ENCODE results near the gene WDR5B.
"Not testable (repeated sequence)": the region's sequence is repeated elsewhere in the genome, so short reads cannot be mapped to it uniquely, and the experiment has no call there.

WDR5B gene

DNA sequence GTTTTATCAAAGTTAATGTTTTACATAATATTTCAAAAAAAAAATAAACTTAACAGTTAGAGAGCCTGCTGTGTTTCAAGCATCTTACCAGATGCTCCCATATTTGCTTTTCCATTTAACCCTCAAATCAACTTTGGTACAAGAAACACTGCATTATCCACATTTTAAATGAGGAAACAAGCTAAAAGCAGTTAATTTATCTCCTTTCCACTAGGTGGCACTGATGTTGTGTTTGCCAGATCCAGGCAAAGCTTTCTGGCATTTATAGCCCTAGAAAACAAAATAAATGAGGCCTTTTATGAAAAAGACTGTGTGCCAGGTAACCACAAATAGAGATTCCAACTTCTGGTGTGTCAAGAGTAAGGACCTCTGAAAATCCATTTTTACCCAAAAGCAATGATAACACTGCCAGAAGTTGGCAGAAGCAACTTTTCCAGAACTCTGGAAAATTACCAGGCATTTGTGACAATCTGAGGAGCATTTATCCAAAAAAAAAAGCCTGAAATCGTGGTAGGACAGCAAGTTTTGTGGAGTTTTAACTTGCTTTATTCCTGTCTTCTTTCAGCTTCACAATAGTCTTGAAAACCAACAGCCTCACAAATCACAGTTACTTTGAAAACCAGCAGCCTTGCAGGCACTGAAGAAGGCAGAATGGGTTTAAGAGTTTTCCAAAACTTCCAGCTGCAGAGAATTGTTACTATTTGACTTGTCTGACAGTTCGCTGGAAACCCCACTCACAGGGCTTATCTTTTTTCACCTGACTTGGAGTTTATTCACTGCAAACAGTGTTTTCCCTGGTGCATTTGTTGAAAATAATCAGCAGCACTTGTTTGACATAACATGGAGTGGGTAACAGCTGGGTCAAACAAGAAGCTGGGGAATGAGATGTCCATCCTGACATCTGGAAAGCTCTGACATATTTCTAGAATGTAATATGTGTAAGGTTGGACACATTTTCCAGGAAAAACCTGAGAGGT is 22.7 kb downstream of the WDR5B start:
- Mint-ChIP-seq H3K36me3 (peaks cover 5% of the 10 kb centered on the region), H3K4me3 (no peak overlapping the region), H3K4me1 (peaks cover 45% of the 10 kb centered on the region), H3K27ac (no peak overlapping the region), H3K27me3 (no peaks in the 10 kb centered on the region), H3K9me3 (no peaks in the 10 kb centered on the region)

DNA sequence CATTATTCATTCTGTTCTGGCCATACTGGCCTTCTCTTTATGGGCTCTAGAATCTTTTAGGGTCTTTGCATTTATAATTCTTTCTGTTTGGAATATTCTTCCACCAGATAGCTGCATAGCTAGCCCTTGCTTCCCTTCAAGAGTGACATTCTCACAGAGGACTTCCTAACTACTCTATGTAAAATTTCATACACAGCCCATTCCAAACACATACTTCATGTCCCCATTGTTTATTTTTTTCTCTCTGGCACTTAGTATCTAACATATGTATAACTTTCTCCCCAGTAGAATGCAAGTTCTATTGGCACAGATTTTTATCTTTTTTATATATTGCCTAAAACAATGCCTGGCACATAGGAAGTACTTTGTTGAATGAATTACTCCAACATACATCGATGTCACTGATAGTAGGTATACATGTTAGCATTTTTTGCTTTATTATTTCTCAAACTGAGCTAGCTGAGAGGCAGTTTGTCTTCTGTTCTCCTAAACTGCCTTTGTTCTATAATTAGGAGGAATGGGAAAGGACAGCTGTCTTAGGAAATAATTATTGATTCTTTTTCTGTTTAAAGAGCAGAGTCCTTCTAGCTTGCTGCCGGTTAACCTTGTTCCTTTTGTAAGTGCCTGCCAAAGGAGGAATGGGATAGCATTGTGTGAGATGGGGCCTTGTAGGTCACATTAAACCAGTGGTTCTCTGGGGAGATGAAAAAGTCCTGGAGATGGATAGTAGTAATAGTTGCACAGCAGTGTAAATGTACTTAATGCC is 24.0 kb downstream of the WDR5B start:
- H3K27ac Mint-ChIP-seq, result peak overlapping the region; percentile 41

GRCh38 chr3:122390665-122391064 is 25.2 kb downstream of the WDR5B start:
- Mint-ChIP-seq H3K4me3 (no peak overlapping the region), H3K4me1 (peaks cover 48% of the 10 kb centered on the region), H3K27ac (no peak overlapping the region), H3K27me3 (no peaks in the 10 kb centered on the region), H3K9me3 (no peaks in the 10 kb centered on the region), H3K36me3 (peaks cover 8% of the 10 kb centered on the region)

More for the DNA sequence above, 24.0 kb downstream of the WDR5B start:
- no peaks in the 10 kb centered on the region for H3K27me3 Mint-ChIP-seq
- H3K9me3 Mint-ChIP-seq, result no peaks in the 10 kb centered on the region
- H3K4me1 Mint-ChIP-seq, result peaks cover 50% of the 10 kb centered on the region
- peaks cover 8% of the 10 kb centered on the region for H3K36me3 Mint-ChIP-seq
- H3K4me3 Mint-ChIP-seq, result no peak overlapping the region

DNA sequence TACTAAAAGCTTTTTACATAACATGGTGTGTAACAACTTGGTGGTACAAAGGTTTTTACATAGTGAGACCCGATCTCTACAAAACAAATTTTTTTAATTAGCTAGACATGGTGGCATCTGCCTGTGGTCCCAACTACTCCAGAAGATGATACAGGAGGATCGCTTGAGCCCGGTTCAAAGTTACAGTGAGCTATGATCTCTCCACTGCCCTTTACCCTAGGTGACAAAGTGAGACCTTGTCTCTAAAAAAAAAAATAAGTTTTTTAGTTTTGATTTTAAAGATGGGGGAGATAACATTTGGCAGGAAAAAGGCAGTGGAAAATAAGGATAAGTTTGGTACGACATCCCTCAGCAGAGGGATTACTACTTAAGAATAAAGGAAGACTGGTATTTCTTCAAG is 26.0 kb downstream of the WDR5B start:
- peaks cover 8% of the 10 kb centered on the region for H3K36me3 Mint-ChIP-seq
- peaks cover 47% of the 10 kb centered on the region for H3K4me1 Mint-ChIP-seq
- H3K9me3 Mint-ChIP-seq, result no peaks in the 10 kb centered on the region
- no peak overlapping the region for H3K4me3 Mint-ChIP-seq
- H3K27ac Mint-ChIP-seq, result no peak overlapping the region
- no peaks in the 10 kb centered on the region for H3K27me3 Mint-ChIP-seq

GRCh38 chr3:122389197-122389596 is 26.7 kb downstream of the WDR5B start:
- Mint-ChIP-seq H3K27me3 (no peaks in the 10 kb centered on the region), H3K36me3 (peaks cover 8% of the 10 kb centered on the region), H3K4me3 (no peak overlapping the region), H3K27ac (peak overlapping the region; percentile 23), H3K9me3 (no peaks in the 10 kb centered on the region), H3K4me1 (peaks cover 52% of the 10 kb centered on the region)

GRCh38 chr3:122387709-122388108 is 28.2 kb downstream of the WDR5B start:
- H3K9me3 Mint-ChIP-seq, result no peaks in the 10 kb centered on the region
- H3K36me3 Mint-ChIP-seq, result peaks cover 5% of the 10 kb centered on the region
- H3K4me3 Mint-ChIP-seq, result no peak overlapping the region
- peak overlapping the region; percentile 42 for H3K27ac Mint-ChIP-seq
- H3K27me3 Mint-ChIP-seq, result no peaks in the 10 kb centered on the region
- peaks cover 52% of the 10 kb centered on the region for H3K4me1 Mint-ChIP-seq

DNA sequence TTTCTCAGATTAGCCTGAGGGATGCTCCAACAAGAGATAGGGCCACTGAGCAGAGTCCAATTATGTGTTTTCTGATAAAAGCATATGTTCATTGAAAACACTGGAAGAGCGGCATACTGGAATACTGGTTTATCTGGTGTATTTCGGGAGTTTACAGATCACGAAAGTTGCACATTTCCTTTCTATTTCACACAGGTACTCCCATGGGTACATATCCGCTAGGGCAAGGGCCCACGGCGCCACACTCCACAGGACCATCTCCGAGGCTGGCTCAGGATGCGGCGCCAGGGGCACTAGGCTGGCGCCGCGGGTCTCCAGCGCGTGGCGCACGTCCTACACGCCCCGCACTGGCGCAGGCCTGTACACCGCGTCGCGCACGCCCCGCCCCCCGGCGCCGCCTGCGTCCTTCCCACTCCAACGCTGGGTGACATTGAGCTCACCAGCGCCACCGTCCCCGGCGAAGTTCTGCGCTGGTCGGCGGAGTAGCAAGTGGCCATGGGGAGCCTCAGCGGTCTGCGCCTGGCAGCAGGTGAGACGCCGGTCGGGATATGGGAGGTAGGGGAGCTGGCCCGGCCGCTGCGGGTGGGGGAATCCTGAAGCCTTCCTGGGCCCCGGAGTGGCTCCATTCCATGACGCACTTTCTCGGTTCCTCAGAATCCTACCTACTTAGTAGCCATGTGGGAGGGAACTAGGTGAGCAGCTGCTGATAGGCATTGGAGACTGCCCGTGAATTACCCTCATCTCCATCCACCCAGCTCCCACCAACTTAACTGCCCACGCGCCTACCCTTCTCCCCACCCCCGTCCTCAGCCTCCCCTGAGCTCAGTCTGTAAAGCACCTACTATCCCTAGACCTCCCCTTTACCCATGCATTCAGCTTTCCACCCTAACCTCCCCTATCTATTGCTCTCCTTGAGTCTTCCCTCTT is 31.8 kb downstream of the WDR5B start, which contains the start of gene FAM162A:
Gene FAM162A (plus strand): TSS at position 412 of the 927 bp plus-strand sequence. CDS start 84 bp downstream, at position 496.
- Mint-ChIP-seq H3K36me3 (peaks cover 5% of the 10 kb centered on the region), H3K9me3 (no peaks in the 10 kb centered on the region), H3K4me3 (peak within 1 kb of the TSS; percentile 96), H3K27ac (peak within 1 kb of the TSS; percentile 95), H3K4me1 (peaks cover 70% of the 10 kb centered on the region), H3K27me3 (no peaks in the 10 kb centered on the region)

DNA sequence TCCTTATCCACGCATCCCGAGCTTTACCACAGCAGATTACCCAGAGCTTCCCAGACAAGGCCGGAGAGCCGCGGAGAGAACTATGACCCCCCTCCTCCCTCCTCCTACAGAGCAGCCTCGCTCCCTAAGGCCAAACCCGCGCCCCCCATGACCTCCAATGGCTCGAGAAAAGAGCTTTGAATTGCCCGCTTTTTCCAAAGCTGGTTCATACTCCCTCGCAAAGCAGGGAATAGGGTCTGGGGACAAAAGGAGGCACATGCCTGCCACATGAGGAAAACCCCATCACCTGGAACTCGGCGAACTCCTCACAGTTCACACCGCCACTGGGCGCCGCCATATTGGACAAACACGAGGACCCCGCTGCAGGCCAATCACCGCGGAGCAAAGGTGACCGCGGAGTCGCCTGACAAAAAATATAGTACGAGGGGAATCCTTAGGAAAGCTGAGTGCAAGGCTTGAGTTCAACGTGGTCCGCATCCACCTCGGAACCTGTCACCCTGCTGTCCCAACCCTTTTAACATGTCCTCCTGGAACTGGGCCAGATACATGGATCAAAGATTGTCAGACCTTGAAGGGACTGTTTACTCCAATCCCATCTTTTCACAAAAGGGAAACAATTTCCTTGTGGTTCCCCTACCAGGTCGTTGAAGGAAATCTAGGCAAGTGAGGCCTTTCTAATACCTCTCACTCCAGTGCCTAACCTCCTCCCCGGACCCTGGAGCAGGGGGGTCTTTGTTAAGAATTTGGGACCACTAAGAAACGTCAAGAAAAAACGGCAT is 32.8 kb downstream of the WDR5B start, which contains the start of gene MIX23:
Gene MIX23 (minus strand): TSS at position 344 of the 779 bp plus-strand sequence. CDS start 7 bp downstream, at position 337.
- Mint-ChIP-seq H3K9me3 (no peaks in the 10 kb centered on the region), H3K27ac (peak within 1 kb of the TSS; percentile 95), H3K36me3 (peaks cover 3% of the 10 kb centered on the region), H3K4me3 (peak within 1 kb of the TSS; percentile 96), H3K4me1 (peaks cover 67% of the 10 kb centered on the region), H3K27me3 (no peaks in the 10 kb centered on the region)

- Mint-ChIP-seq H3K36me3 (peaks cover 11% of the 10 kb centered on the region), H3K27me3 (no peaks in the 10 kb centered on the region), H3K9me3 (no peaks in the 10 kb centered on the region), H3K4me1 (peaks cover 53% of the 10 kb centered on the region), H3K4me3 (no peak overlapping the region), H3K27ac (peak overlapping the region; percentile 79)
These were observed 37.9 kb downstream of the WDR5B start for GRCh38 chr3:122377975-122378374.

GRCh38 chr3:122374034-122374433 is 41.8 kb downstream of the WDR5B start:
- no peak overlapping the region for H3K4me3 Mint-ChIP-seq
- no peaks in the 10 kb centered on the region for H3K9me3 Mint-ChIP-seq
- H3K36me3 Mint-ChIP-seq, result peaks cover 14% of the 10 kb centered on the region
- H3K27ac Mint-ChIP-seq, result no peak overlapping the region
- H3K4me1 Mint-ChIP-seq, result peaks cover 34% of the 10 kb centered on the region
- H3K27me3 Mint-ChIP-seq, result no peaks in the 10 kb centered on the region

DNA sequence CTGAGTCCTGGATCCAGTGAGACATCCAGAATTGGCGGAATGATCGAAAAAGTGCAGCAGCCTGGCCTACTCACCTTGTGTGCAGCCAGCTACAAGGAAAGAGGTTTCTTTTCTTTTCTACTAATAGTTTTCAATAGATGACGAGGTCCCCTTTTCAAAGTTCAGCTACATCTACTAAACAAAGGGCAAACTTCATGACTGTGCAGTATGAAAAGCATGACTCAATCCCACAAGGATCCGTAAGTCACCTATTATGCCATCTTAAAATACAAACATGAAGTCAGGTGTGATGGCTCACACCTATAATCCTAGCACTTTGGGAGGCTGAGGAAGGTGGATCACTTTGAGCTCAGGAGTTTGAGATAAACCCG is 49.5 kb downstream of the WDR5B start:
- peaks cover 13% of the 10 kb centered on the region for H3K36me3 Mint-ChIP-seq
- H3K27me3 Mint-ChIP-seq, result no peaks in the 10 kb centered on the region
- H3K4me3 Mint-ChIP-seq, result no peak overlapping the region

DNA sequence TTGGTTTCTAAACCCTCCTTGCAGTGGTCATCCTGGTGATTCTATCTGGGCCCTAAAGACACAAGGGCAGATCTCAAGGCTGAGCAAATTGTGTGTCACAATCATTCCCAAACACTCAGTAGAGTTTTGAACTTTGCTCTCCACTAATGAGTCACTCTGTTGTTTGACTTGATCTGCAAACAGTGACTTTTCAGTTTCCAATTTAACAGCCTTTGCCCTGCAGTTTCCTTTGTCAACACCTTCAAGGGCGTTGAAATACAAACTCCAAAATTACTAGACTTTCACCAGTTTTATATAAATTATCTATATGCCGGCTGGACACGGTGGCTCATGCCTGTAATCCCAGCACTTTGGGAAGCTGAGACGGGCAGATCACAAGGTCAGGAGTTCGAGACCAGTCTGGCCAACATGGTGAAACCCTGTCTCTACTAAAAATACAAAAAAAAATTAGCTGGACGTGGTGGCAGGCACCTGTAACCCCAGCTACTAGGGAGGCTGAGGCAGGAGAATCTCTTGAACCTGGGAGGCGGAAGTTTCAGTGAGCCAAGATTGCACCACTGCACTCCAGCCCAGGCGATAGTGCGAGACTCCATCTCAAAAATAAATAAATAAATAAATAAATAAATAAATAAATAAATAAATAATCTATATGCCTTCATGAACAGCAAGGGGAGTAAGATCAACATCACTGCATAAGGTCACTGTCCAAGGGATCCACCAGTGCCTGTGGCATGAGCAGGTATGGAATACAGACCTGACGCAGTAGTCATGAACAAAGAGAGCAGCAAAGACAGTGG is 50.1 kb downstream of the WDR5B start:
- not testable (repeated sequence) for H3K27me3 Mint-ChIP-seq, H3K27ac Mint-ChIP-seq, H3K36me3 Mint-ChIP-seq, H3K4me1 Mint-ChIP-seq, H3K4me3 Mint-ChIP-seq, H3K9me3 Mint-ChIP-seq

More for the DNA sequence above, 49.5 kb downstream of the WDR5B start:
- H3K4me1 Mint-ChIP-seq, result peaks cover 2% of the 10 kb centered on the region
- no peak overlapping the region for H3K27ac Mint-ChIP-seq
- no peaks in the 10 kb centered on the region for H3K9me3 Mint-ChIP-seq

DNA sequence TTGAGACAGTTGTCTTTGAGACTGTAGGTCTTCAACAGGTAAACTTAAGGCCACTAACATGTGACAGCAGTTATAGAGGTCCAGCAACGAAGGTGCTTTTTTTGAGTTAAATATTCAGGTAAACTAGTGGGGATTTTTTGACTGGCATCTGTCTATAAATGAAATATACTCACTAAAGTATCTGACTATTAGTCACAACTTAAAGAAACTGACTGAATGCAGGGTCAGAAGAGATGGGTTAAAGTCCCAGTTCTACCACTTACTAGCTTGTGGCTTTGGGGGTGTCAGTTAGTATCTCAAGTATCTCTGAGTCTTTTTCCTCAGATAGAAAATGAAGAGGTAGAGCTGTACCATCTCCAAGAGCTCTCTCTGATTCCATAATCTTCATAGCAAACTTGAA is 50.8 kb downstream of the WDR5B start:
- Mint-ChIP-seq H3K27ac (no peak overlapping the region), H3K4me1 (no peaks in the 10 kb centered on the region), H3K36me3 (peaks cover 12% of the 10 kb centered on the region), H3K9me3 (no peaks in the 10 kb centered on the region), H3K27me3 (no peaks in the 10 kb centered on the region), H3K4me3 (no peak overlapping the region)

GRCh38 chr3:122364490-122364889 is 51.4 kb downstream of the WDR5B start:
- Mint-ChIP-seq H3K4me1 (no peaks in the 10 kb centered on the region), H3K27me3 (no peaks in the 10 kb centered on the region), H3K9me3 (no peaks in the 10 kb centered on the region), H3K27ac (no peak overlapping the region), H3K4me3 (no peak overlapping the region), H3K36me3 (peaks cover 12% of the 10 kb centered on the region)
